GM18511 (cell line): ENCODE results near the gene MED27.

Experiments
- ATAC-seq: cut with Tn5 transposase; IDR thresholded peaks from one replicate; pipeline ENCODE4 v1.9.1; 2021; ENCODE audit warnings: mild to moderate bottlenecking, moderate library complexity; ENCODE audit not compliant: unreplicated experiment

MED27 gene

DNA sequence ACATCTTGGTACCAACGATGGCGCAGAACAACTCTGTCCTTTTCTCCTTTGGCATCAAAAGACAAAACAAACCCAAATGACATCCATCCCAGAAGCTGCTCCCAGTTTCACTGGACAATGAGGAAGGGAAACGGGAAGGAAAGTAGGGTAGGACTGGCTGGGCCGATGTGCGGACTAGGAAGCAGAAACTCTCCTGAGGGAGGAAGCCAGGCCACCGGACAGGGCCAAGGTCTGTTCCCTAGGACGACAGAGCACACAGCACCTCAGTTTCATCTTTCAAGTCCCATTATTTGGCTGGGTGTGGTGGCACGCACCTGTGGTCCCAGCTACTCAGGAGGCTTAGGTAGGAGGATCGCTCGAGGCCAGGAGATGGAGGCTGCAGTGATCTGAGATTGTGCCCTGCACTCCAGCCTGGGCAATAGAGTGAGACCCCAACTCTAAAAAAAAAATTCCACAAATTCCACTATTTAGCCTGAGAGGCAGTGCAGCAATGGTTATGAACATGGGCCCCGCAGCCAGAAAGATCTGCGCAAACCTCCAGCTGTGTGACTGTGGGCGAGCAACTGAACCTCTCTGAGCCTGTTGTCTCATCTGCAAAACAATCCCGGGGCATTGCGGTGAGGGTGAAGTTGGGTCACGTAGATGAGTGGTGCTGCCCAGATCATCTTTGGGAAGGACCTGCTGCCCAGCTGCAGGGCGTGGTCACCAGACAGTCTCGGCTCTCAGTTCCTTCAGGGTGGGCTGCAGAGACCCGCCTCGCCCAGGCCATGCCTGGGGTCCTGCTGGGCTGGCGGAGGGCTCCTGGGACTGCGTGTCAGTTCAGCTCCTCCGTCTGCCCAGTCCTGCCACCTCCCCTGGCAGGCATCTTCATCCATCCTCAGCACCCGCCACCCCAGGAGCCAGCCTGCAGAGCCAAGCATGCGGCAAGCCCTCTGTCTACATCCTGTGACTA, 238.6 kb downstream of the MED27 start:
- ATAC-seq: no peak

DNA sequence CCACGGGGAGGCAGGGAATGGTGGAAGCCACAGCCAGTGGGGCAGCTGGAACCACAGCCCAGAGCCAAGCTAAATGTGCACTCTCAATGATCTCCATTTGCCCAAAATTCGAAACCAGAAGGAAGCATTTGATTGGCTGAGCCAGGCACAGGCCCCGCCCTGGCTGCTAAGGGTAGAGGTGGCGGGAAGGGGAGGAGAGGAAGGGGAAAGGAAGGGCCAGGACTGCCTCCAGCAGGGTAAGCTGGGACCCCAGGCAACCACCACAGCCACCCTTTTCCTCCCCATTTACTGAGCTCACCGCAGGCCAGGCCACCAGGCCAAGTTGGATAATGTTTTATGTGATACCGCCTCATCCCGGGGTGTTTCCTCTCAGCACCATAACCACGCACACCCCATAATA, 239.4 kb downstream of the MED27 start:
- no peak for ATAC-seq

DNA sequence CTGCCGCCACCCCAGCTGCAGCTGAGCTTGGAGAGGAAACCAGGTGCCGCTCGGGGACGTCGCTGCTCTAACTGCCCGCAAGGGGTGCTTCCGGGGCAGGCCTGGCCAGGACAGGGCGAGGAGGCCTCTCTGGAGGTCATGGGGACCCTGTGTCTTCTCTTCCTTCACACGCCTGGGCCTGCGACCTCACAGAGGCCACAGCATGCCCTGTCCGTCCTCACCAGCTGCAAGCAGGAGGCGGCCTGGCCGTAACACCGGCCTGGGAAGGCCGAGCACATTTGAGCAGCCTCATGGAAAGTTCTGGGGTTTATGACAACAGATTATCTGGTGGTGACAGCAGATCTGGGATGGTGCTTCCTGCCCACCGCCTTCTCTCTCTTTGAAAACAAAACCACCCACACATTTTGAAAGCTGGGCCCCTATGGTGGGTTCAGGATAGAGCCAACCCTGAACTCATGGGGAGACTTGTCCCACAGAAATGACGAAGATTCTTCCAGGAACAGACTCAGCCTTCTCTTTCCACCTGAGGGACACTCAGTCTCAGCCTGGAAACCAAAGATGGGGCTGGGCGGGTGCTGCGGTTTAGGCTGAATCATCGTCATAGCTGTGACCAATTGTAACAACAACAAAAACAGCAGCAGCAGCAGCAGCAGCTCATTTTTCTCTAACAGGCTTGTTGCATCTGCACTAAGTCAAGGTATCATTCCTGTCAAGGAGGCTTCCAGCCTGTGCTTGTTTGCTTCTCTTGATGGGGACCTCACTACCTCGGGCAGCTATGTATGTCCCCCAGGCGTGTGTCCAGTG, 240.2 kb downstream of the MED27 start:
- ATAC-seq: no peak

DNA sequence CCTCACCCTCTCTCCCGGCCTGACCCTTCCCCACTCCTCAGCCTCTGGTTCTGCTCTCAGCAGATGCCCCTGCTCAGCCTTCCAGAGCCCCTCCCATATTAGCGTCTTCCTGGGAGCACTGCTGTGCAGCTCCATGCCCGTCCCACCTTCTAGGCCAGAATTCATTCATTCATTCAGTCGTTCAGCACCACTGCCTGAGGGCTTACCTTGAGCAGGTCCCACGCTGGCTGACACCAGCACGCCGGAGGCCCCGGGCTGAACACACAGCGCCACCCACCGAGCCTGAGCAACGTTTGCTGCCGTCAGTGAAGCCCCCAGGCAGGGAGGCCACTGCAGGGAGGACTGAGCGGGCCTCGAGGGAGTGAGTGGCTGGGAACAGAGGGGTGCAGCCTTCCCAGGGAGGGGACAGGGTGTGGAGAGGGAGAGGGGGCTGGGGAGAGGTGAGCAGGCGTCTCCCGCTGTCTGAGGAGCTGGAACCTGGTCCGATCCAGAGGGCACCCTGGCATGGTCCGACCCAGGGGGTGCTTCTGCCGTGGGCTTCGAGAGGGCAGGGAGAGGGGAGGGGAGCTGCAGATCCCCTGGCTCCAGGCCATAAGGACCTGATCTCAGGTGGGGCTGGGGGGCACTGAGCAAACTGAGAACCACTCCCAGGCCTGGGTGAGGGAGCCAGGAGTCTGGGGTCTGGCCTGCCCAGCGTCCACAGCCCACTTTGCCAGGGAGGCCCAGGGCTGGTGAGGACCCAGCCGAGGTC, 241.0 kb downstream of the MED27 start:
- no peak for ATAC-seq

DNA sequence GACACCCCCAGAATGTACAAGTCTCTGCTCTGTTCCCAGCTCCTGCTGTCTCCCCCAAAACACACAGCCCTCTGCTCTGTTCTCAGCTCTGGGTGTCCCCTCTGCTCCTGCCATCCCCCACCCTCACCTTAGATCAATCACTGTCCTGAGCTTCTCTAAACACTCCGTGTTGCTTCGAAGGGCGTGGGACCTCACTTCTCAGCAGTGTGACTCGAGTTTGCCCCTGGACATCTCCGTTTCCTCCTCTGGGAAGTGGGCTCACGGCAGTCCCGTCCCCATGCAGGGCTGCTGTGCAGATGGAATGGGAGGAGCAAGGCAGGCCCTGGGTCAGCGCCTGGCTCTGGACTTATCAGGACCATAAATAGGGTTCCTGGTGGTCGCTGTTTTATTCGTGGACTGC, 241.8 kb downstream of the MED27 start:
- ATAC-seq: no peak

DNA sequence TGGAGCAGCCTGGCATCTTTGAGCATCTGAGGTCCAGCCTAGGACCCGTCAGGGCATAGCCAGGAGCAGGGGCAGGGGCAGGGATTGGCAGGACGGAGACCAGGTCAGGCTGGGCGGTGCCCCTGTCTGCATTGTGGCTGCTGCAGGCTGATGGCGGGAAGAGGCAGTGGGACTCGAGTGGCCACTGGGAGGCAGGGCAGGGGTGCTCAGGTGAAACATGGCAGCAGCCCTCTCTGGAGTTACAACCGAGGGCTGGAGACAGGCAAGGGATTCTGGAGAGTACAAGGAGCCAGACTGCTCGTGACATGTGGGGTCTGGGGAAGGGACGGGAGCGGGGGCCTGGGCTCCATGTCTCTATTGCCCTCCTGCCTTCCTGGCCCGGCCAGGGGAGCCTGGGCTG, 242.4 kb downstream of the MED27 start:
- ATAC-seq: no peak

DNA sequence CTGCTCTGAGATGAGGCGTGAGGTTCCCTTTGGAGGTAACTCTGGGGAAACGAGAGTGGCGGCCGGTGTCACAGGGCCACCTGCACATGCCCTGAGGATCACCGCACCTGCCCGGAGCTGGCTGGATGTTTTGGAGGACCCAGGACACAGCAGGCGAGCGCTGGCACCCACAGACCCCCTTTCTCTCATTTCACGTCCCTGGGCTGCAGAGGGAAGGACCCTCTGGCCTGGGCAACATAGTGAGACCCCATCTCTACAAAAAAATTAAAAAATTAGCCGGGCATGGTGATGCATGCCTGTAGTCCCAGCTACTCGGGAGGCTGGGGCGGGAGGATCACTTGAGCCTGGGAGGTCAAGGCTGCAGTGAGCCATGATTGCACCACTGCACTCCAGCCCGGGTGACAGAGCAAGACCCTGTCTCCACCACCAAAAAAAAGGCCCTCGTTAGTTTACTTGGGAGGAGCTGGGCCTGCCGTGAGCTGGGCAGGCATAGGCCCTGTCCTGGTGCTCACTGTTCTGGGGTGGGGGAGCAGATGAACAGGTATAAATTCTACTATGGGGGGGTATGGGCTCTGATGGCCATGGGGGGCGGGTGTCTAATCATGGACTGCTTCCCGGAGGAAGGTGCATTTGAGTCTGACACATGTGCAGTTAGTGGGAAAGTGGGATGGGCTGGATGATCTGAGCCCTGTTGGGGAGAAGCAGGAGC, 242.9 kb downstream of the MED27 start:
- ATAC-seq: no peak

DNA sequence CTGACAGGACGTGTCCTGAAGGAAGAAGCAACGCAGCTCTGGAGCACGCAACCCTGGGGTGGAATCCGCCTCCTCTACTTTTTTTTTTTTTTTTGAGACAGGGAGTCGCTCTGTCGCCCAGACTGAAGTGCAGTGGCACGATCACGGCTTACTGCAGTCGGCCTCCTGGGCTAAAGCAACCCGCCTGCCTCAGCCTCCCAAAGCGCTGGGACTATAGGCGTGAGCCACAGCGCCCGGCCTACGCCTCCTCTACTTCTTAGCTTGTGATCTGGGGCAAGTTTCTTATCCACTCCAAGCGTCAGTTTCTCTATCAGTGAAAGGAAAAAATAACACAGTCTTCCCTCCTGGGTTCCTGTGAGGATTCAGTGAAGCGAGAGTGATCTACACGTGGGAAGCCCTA, 243.6 kb downstream of the MED27 start:
- ATAC-seq: no peak

DNA sequence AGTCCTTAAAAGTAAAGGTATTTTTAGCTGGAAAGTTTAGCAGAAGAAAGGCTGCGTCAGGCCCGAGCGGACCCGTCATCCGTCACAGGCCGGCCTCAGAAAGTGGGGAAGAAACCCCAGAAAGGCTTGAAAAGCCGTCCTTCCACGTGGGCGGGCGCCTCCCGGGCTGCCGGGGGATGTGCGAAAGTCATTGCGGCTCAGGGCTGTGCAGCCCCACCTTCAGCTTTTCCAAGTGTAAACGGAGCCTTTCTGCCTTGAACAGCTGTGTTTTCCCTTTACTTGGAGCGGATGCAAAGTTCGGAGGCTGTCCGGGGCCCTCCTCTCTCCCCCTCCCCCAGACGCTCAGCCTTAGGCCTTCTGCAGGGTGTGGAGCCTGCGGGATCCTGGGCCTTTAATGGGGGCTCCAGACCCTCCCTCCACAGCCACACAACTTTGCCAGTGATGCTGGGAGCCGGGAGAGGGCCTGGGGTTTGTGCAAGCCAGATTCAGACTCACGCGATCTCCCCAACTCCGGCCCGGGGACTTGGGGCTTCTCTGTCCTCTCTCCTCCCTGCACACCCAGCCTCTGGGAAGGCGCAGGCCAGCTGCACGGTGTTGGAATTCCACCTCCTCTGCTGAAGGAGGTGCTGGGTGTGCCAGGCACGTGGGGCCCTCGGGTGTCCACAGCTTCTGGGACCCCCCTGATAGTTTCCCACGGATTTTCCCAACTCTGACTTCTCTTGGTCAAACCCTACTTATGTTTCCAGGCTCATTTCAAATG, 244.3 kb downstream of the MED27 start:
- no peak for ATAC-seq

DNA sequence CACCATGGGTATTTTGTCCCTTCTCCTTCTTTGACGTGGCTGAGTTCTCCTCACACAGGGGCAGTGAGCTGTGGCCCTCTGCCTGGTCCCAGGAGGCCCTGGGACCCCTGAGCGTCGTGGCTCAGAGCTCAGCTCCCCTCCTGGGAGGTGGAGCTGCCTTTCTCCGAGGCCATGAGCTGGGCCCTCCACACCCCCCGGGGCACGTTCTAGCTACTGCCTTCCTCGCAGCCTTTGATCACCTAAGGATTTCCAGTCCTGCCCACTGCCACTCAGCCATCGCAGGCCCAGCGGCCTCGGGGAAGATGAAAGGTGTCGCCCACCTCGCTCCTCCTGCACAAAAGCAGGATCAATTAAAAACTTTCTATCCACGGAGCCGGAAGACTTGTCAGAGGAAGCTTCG, 244.9 kb downstream of the MED27 start:
- ATAC-seq: no peak

DNA sequence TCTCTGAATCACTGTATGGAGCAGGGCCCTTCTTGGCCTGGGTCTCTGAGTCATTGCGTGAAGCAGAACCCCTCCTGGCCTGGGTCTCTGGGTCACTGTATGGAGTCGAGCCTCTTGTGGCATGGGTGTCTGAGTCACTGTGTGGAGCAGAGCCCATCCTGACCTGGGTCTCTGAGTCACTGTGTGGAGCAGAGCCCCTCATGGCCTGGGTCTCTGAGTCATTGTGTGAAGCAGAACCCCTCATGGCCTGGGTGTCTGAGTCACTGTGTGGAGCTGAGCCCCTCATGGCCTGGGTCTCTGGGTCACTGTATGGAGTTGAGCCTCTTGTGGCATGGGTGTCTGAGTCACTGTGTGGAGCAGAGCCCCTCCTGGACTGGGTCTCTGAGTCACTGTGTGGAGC, 245.8 kb downstream of the MED27 start:
- ATAC-seq: no peak

DNA sequence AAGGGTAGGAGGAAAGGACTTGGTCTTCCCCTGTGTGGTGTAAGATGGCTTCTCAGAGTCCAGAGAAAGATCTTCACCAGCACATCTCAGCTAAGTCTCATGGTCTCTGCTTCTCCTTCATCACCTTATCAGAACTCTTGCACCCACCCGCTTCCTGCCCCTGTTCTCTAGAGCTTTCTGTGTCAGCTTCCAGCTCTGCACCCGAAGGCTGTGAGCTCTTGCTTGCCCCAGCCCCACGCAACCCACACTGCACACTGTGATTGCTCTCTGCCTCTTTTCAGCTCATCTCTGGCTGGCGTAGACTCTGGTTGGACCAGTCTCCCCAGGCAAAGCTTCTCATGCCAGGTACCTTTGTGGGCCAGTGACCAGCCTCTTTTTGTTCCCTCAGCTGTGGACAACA, 246.6 kb downstream of the MED27 start:
- no peak for ATAC-seq

DNA sequence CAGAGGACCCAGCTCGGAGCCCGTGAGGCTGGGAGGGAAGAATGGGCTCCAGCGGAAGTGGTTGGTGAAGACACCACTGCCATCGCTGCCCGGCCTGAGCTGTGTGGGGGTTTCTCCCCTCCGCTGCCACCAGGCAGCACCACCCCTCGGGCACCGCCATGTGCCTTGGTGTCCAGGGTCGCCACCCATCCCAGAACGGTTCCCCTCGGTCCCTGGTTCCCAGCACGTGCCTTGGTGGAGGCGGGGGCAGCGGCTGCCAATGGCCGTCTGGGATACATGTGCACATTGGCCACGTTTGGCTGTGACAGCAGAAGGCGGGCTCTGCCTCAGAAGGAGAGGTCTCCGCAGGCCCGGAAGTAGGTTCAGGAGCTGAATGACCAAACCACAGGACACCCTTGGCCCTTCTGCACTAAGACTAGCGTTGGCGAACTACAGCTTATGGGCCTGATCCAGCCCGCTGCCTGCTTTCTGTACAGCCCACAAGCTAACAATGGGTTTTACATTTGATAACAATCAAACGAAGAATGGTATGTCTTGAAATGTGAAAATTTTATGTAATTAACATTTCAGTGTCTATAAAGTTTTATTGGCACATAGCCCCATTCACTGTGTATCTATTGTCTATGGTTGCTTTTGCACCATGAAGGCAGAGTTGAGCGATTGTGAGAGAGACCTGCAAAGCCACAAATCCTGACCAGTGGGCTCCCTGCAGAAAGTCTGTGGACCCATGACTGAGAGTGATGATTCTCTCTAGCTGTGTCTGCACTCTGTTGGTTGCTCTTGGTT, 248.1 kb downstream of the MED27 start:
- no peak for ATAC-seq

DNA sequence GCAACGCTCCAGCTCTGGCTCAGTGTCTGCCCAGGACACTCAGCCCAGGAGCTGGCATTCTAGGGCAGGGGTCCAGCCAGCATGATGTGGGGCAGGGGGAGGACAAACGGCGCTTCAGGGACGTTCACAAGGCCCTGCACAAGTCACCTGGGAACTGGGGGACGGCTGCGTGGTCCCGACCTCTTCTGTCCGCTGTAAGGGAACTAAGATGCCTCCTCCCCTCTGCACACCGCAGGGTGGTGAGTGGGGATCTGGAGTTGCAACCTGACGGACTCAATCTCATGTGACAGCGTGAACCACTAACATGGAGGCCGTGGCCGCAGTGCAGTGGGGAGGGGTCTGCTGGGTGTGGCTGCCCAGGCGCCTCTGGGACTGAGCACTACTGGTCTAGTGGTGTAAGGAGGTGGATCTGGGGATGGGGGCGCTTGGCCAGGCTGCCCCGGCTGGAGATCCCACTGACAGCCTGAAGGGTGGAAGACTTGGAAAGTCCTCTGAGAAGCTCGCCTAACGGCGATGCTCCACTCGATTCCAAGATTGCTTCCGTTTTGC, 251.8 kb downstream of the MED27 start:
- no peak for ATAC-seq

DNA sequence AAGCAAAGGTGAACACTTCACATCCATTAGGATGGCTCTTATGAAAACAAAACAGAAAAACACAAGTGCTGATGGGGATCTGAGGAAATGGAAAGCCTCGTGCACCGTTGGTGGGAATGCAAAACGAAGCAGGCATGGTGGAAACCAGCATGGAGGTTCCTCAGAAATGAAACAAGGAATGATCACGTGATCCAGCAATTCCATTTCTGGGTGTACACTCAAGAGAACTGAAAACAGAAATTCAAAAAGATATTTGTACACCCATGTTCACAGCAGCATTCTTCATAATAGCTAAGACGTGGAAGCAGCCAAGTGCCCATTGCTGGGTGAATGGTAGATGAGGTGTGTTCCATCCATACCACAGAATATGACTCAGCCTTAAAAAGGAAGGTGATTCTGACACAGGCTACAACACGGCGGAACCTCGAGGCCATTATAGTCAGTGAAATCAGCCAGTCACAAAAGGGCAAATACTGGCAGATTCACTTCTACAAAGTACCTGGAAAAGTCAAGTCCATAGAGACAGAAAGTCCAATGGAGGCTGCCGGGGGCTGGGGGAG, 252.6 kb downstream of the MED27 start:
- ATAC-seq: no peak

DNA sequence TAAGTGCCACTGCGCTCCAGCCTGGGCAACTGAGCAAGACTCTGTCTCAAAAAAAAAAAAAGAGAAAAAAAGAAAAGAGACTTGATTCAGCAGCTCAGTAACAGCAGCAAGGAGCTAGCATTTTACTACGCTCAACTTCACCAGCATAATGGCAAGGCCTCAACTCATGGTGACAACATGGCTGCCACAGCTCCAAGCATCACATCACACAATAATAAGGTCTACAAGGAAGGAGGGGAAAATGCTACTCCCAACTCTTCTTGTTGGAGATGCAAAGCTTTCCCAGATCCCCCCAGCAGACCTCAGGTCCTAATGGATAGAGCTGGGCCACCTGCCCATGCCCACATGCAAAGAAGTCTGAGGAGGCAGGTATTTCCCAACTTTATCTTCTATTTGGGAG, 253.6 kb downstream of the MED27 start:
- ATAC-seq: no peak

DNA sequence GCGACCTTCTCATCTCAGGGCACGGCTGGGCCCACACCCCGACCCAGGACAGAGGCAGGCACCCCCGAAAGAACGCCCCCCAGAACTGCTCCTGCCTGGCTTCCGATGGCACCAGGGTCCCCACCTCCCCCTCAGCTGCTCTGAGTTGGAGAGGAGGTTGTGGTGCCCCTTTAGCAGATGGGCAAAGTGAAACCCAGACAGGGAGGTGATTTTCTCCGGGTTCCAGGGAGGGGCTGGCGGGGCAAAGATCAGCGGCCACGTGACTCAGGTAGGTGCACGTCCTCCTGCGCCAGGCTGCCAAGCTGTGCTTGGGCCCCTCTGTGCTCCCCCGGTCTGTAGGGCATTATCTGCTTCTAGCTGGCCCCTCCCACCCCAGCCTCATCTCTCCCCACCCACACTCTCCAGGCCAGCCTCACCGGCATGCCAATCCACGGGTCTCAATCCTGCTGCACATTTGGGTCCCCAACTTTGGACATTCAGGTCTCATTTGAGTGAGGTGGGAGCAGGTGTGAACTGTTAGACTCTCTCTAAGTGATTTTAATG, 254.6 kb downstream of the MED27 start:
- no peak for ATAC-seq

DNA sequence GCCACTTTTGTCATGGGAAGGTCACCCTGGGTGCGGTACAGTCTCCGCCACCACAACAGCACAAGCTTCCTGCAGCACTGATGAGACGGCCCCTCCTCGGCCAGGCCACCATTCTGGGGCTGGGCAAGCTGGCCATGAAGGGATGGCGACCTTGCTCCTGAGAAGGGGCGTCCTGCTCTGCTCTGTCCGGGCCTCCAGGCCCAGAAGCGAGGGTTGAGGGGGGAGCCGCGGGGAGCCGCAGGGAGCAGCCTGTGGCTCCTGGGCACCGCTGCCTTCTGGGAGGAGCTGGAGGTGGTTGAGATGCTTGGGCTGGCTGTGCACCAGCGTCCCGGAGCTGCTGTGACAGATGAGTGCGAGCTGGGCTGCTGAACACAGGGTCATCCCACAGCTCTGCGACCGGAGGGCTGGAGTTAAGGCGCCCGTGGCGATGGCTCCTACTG, 255.5 kb downstream of the MED27 start:
- no peak for ATAC-seq
